MCF 10A (cell line): ENCODE data around the gene NFIL3. TPM values are rescaled to one million over a fixed set of nuclear protein-coding genes. Genes with fewer than 3 reads are reported as not detected.
"Not testable (repeated sequence)": the region's sequence is repeated elsewhere in the genome, so short reads cannot be mapped to it uniquely, and the experiment has no call there.

Source experiments
- Bru-seq: library from RNA; stranded (reverse); fragments of 400-500 nt; gene quantifications from one replicate; lab custom pipeline; 2021; lab: Mats Ljungman, UMichigan
- BruChase-seq, 2 experiments: library from RNA; stranded (reverse); fragments of 400-500 nt; gene quantifications; one replicate each; lab custom pipeline; 2021; lab: Mats Ljungman, UMichigan
- BruUV-seq: library from RNA; stranded (reverse); fragments of 400-500 nt; replicated peaks from 2 replicates; lab custom pipeline; 2021; lab: Mats Ljungman, UMichigan
- CTCF ChIA-PET: fragments of 300-600 bp; sonication (Branson Sonifier 250); formaldehyde crosslinking; extraction: SDS; loops from one replicate; lab custom pipeline; 2021; ENCODE audit warnings: antibody characterized with exemption, inconsistent platforms; lab: Yijun Ruan, JAX
- POLR2A ChIA-PET: fragments of 300-600, 350-650 bp; sonication (Branson Sonifier 250); formaldehyde crosslinking; extraction: SDS; loops from one replicate; lab custom pipeline; 2020; ENCODE audit warnings: antibody characterized with exemption, inconsistent platforms; lab: Yijun Ruan, JAX
- DNase-seq: peaks from one replicate; pipeline ENCODE4 v3.0.0-alpha.2; 2018; ENCODE audit not compliant: unreplicated experiment
- H3K27ac Mint-ChIP-seq: one replicate; pipeline ENCODE4 v1.8.0; 2022; ENCODE audit warnings: mild to moderate bottlenecking, low read depth, mixed read lengths; ENCODE audit not compliant: unreplicated experiment
- H3K27me3 Mint-ChIP-seq: one replicate; pipeline ENCODE4 v1.8.0; 2022; ENCODE audit warnings: mixed read lengths; ENCODE audit not compliant: insufficient read depth, unreplicated experiment
- H3K36me3 Mint-ChIP-seq: one replicate; pipeline ENCODE4 v1.8.0; 2022; ENCODE audit warnings: mild to moderate bottlenecking, moderate library complexity, mixed read lengths; ENCODE audit not compliant: insufficient read depth, unreplicated experiment
- H3K4me1 Mint-ChIP-seq: one replicate; pipeline ENCODE4 v1.8.0; 2022; ENCODE audit warnings: mixed read lengths; ENCODE audit not compliant: insufficient read depth, unreplicated experiment
- H3K4me3 Mint-ChIP-seq: one replicate; pipeline ENCODE4 v1.8.0; 2022; ENCODE audit warnings: mild to moderate bottlenecking, moderate library complexity, mixed read lengths; ENCODE audit not compliant: unreplicated experiment
- H3K9me3 Mint-ChIP-seq: one replicate; pipeline ENCODE4 v1.8.0; 2022; ENCODE audit warnings: mixed read lengths; ENCODE audit not compliant: unreplicated experiment
- intact Hi-C: fragments of 100-400 bp; cut with micrococcal nuclease; formaldehyde crosslinking; loops from 2 replicates; pipeline ENCODE4 v1.14.1; 2022
- long read RNA-seq: library from polyadenylated mRNA; stranded (forward); transcript quantifications from one replicate; pipeline ENCODE4 v2.0.0, GENCODE V29; 2022
- total RNA-seq: library from RNA; stranded (reverse); gene quantifications from 2 replicates; pipeline ENCODE4 v1.2.3, GENCODE V29; 2022
- TF ChIP-seq, protein P1 (sequence below): fragments of 200-600 bp; IDR thresholded peaks from one replicate; pipeline ENCODE4 v1.8.0; 2022; ENCODE audit warnings: antibody characterized with exemption, mild to moderate bottlenecking; ENCODE audit not compliant: unreplicated experiment

Gene NFIL3, protein sequence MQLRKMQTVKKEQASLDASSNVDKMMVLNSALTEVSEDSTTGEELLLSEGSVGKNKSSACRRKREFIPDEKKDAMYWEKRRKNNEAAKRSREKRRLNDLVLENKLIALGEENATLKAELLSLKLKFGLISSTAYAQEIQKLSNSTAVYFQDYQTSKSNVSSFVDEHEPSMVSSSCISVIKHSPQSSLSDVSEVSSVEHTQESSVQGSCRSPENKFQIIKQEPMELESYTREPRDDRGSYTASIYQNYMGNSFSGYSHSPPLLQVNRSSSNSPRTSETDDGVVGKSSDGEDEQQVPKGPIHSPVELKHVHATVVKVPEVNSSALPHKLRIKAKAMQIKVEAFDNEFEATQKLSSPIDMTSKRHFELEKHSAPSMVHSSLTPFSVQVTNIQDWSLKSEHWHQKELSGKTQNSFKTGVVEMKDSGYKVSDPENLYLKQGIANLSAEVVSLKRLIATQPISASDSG
- total RNA-seq (70.4 and 76.8 TPM in 2 replicates), Bru-seq, nascent RNA (percentile 98 among the genes with signal in this experiment), BruChase-seq, experiment 1, labeled RNA remaining after a 6-hour chase (percentile 74 among the genes with signal in this experiment), BruChase-seq, experiment 2, labeled RNA remaining after a 2-hour chase (percentile 96 among the genes with signal in this experiment)
- long read RNA-seq, transcript NFIL3-201 (2 exons, 2,085 nt): major isoform, 286 of 301 reads
- long read RNA-seq, partial matches to known transcripts: 8 of 301 reads
- long read RNA-seq, other reads (novel, unspliced or antisense): 7 of 301 reads

DNA sequence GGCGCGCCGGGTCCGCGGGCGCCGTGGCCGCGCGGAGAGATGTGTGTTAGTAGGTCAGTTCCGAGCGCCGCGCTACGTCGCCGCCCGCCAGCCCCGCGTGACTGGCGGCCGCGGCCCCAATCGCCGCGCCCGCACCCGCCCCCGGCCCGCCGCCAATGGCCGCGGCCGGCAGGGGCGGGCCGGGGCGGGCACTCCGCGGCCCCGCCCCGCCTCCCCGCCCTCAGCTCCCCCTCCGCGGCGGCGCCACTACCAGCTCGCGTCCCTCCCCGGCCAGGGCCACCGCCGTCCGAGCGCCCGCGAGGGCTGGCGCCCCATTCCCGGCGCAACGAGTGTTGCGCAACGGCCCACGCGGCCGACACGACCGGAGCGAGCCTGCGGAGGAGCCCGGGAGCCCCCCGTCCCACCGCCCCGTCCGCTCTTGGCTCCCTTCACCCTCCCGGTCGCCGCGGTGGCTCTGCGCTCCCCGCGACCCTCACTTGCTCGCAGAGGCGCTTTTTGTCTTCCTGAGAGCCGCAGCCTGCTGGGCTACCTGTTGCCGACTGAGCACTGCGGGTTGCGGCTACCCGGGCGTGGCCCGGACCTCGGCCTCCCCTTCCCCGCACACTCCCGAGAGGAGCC lies at the start of gene NFIL3:
Gene NFIL3, minus strand, starts transcription at position 48 of the 618 bp plus-strand sequence. CDS start 13,098 bp downstream, outside the sequence.
- H3K27me3 Mint-ChIP-seq: no peaks in the 10 kb centered on the region
- BruUV-seq: no TSS peak
- peaks cover 25% of the 10 kb centered on the region for H3K36me3 Mint-ChIP-seq
- peak within 1 kb of the TSS; percentile 100 for H3K4me3 Mint-ChIP-seq
- peaks cover 49% of the 10 kb centered on the region for H3K4me1 Mint-ChIP-seq
- intact Hi-C loops: loop anchor here (1.0 to 10.0 kb wide), 4 partner anchors 63 to 431 kb away; partner anchors contain the start of gene AUH
- ChIA-PET CTCF (interaction anchor here (0.6 to 4.6 kb wide), 5 partner anchors 10 to 508 kb away, joined by 3 to 68 read pairs (median 4); partner anchors contain the start of gene AUH), POLR2A (interaction anchor here (0.6 to 11.8 kb wide), 31 partner anchors 8 to 687 kb away, joined by 3 to 124 read pairs (median 4); partner anchors contain the start of gene AUH)
- H3K9me3 Mint-ChIP-seq: no peaks in the 10 kb centered on the region
- TF ChIP-seq, protein P1, sequence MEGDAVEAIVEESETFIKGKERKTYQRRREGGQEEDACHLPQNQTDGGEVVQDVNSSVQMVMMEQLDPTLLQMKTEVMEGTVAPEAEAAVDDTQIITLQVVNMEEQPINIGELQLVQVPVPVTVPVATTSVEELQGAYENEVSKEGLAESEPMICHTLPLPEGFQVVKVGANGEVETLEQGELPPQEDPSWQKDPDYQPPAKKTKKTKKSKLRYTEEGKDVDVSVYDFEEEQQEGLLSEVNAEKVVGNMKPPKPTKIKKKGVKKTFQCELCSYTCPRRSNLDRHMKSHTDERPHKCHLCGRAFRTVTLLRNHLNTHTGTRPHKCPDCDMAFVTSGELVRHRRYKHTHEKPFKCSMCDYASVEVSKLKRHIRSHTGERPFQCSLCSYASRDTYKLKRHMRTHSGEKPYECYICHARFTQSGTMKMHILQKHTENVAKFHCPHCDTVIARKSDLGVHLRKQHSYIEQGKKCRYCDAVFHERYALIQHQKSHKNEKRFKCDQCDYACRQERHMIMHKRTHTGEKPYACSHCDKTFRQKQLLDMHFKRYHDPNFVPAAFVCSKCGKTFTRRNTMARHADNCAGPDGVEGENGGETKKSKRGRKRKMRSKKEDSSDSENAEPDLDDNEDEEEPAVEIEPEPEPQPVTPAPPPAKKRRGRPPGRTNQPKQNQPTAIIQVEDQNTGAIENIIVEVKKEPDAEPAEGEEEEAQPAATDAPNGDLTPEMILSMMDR: no peak
- peak; percentile 78 for DNase-seq
- peak within 1 kb of the TSS; percentile 99 for H3K27ac Mint-ChIP-seq

DNA sequence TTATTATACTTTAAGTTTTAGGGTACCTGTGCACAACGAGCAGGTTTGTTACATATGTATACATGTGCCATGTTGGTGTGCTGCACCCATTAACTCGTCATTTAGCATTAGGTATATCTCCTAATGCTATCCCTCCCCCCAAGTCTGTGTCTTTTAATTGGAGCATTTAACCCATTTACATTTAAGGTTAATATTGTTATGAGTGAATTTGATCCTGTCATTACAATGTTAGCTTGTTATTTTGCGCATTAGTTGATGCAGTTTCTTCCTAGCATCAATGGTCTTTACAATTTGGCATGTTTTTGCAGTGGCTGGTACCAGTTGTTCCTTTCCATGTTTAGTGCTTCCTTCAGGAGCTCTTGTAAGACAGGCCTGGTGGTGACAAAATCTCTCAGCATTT lies 47.9 kb upstream of the NFIL3 start:
- H3K27me3 Mint-ChIP-seq, CTCF ChIA-PET, H3K36me3 Mint-ChIP-seq, POLR2A ChIA-PET, intact Hi-C loops, H3K4me3 Mint-ChIP-seq, BruUV-seq, H3K4me1 Mint-ChIP-seq, DNase-seq, H3K9me3 Mint-ChIP-seq, H3K27ac Mint-ChIP-seq: not testable (repeated sequence)

DNA sequence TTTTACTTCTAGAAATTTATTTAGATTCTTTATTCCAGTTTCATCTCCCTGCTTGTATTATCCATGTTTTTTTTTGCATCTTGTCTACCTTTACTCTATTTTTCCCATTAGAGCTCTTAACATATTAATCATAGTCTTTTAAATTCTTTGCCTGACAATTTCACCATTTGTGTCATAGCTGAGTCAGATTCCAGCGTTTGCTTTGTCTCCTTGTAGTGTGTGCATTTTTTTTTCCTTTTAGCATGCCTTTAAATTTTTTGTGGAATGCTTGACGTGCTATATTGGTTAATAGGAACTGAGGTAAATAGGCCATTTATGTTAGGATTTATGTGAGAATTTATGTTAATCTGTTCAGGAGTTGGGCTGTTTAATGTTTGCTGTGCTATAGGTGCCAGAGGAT lies 41.8 kb upstream of the NFIL3 start:
- ChIA-PET POLR2A (interaction anchor here (0.6 to 0.7 kb wide), 3 partner anchors 19 to 918 kb away, joined by 3 to 4 read pairs (median 3); no protein-coding TSS in a partner anchor), CTCF (no interaction called here)
- Mint-ChIP-seq H3K27me3 (no peaks in the 10 kb centered on the region), H3K27ac (peak overlapping the region; percentile 68), H3K4me3 (no peak overlapping the region), H3K4me1 (peaks cover 14% of the 10 kb centered on the region), H3K36me3 (no peaks in the 10 kb centered on the region), H3K9me3 (no peaks in the 10 kb centered on the region)
- TF ChIP-seq, protein P1: no peak
- intact Hi-C loops: no loop called here
- DNase-seq: peak; percentile 42
- no TSS peak for BruUV-seq

DNA sequence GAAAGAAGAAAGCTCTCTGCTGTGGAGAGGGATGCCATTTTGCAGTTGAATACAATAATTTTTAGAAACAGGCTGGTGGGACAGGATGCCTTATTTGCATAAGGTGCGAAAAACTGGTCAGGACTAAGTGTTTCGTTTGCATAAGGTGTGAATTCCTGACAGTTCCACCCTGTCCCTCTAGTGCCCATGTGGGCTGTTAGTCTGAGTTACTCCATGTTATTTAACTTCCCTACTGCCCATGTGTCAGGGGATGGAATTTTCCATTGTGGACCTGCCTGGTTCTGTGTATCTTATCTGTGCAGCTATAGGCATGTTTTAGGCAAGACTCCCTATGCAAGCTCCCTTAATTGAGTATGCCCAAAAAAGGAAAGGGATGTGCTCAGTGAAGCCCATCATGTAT lies 35.3 kb upstream of the NFIL3 start:
- BruUV-seq: no TSS peak
- no peaks in the 10 kb centered on the region for H3K27me3 Mint-ChIP-seq
- intact Hi-C loops: no loop called here
- DNase-seq: no peak
- TF ChIP-seq, protein P1: no peak
- CTCF ChIA-PET: interaction anchor here (1.1 kb wide), 1 partner anchor 26 kb away, joined by 5 read pairs; no protein-coding TSS in a partner anchor
- no peak overlapping the region for H3K4me3 Mint-ChIP-seq
- POLR2A ChIA-PET: no interaction called here
- no peaks in the 10 kb centered on the region for H3K4me1 Mint-ChIP-seq
- no peak overlapping the region for H3K27ac Mint-ChIP-seq
- H3K9me3 Mint-ChIP-seq: no peaks in the 10 kb centered on the region
- no peaks in the 10 kb centered on the region for H3K36me3 Mint-ChIP-seq
